Upper lobe of left lung (tissue), 6 donors: ENCODE measurements around the gene CCND2. TPM values are rescaled to one million over a fixed set of nuclear protein-coding genes. Genes with fewer than 3 reads are reported as not detected.

Source experiments
- ATAC-seq, 2 donors: fragments of 200-7000 bp; cut with Tn5 transposase; one replicate each; pipeline ENCODE4 v1.9.1; 2022; ENCODE audit warnings: mild to moderate bottlenecking in 2 of 2, moderate library complexity in 2 of 2; ENCODE audit not compliant: low FRiP score in 2 of 2
- DNase-seq, 2 donors: peaks; one replicate each; pipeline ENCODE4 v3.0.0-alpha.2; 2019 to 2020
- H3K27ac ChIP-seq, 4 donors: fragments of 200-600 bp; sonication (generic); one replicate each; pipeline ENCODE4 v1.5.1; 2016 to 2019
- H3K27me3 ChIP-seq, 4 donors: fragments of 200-600 bp; sonication (generic); one replicate each; pipeline ENCODE4 v1.5.1; 2017 to 2019
- H3K36me3 ChIP-seq, 4 donors: fragments of 200-600 bp; sonication (generic); one replicate each; pipeline ENCODE4 v1.5.1; 2016 to 2019
- H3K4me1 ChIP-seq, 4 donors: fragments of 200-600 bp; sonication (generic); one replicate each; pipeline ENCODE4 v1.5.1; 2018 to 2019
- H3K4me3 ChIP-seq, 4 donors: fragments of 200-600 bp; sonication (generic); one replicate each; pipeline ENCODE4 v1.5.1; 2017 to 2019; ENCODE audit warnings: mild to moderate bottlenecking in 2 of 4, moderate library complexity in 1 of 4
- H3K9me3 ChIP-seq, 4 donors: fragments of 200-600 bp; sonication (generic); one replicate each; pipeline ENCODE4 v1.5.1; 2018 to 2019
- EP300 ChIP-seq, 4 donors: sonication (generic); formaldehyde crosslinking; IDR thresholded peaks; one replicate each; pipeline ENCODE4 v1.5.1; 2017; ENCODE audit warnings: antibody characterized with exemption in 4 of 4, control low read depth in 2 of 4
- POLR2A ChIP-seq, 4 donors: fragments of 450-650 bp; IDR thresholded peaks; one replicate each; pipeline ENCODE4 v1.5.1; 2016 to 2017; ENCODE audit warnings: antibody characterized with exemption in 4 of 4, mild to moderate bottlenecking in 2 of 4
- POLR2AphosphoS5 ChIP-seq, 2 donors: sonication (generic); formaldehyde crosslinking; IDR thresholded peaks; one replicate each; pipeline ENCODE4 v1.5.1; 2017; ENCODE audit warnings: antibody characterized with exemption in 2 of 2
- WGBS, 2 donors: methylation state at CpG; one replicate each; pipeline ENCODE4 v1.1.5; 2017 to 2018; 5-methylcytosine and 5-hydroxymethylcytosine counted together
- total RNA-seq, 6 donors: library from RNA; depleted of rRNA in 4 of 6; stranded (reverse); fragments of >200 nt in 4 of 6; gene quantifications; one replicate each; pipeline versions ENCODE4 v1.1.0 to v1.2.1, GENCODE V29; 2016 to 2021
- TF ChIP-seq, protein P1 (sequence below), 6 experiments: fragments of 450-650 bp in 4 of 6; fragments of 200-600 bp in 2 of 6; sonication (generic) in 2 of 6; IDR thresholded peaks; one replicate each; pipeline ENCODE4 v1.5.1; 2016 to 2019; ENCODE audit warnings: antibody characterized with exemption in 6 of 6
- donor health status: DM: no; HTN: no; CAD: no; lungs with moderate emphysema.
- donor health status: DM: no; HTN: yes; CAD: no; lungs with severe emphysema.

Gene CCND2
- total RNA-seq, 6 donors from 2014 or later = 47.1 to 101 (median 64.6) TPM

DNA sequence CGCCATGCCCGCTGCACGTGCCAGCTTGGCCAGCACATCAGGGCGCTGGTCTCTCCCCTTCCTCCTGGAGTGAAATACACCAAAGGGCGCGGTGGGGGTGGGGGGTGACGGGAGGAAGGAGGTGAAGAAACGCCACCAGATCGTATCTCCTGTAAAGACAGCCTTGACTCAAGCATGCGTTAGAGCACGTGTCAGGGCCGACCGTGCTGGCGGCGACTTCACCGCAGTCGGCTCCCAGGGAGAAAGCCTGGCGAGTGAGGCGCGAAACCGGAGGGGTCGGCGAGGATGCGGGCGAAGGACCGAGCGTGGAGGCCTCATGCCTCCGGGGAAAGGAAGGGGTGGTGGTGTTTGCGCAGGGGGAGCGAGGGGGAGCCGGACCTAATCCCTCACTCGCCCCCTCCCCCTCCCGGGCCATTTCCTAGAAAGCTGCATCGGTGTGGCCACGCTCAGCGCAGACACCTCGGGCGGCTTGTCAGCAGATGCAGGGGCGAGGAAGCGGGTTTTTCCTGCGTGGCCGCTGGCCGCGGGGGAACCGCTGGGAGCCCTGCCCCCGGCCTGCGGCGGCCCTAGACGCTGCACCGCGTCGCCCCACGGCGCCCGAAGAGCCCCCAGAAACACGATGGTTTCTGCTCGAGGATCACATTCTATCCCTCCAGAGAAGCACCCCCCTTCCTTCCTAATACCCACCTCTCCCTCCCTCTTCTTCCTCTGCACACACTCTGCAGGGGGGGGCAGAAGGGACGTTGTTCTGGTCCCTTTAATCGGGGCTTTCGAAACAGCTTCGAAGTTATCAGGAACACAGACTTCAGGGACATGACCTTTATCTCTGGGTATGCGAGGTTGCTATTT lies 914 bp upstream of the CCND2 start:
- peak in 1 of 2 donors; percentile 9 for ATAC-seq
- H3K27me3 ChIP-seq = peaks cover 1 to 38% (median 20%) of the 10 kb centered on the region in 4 donors
- no peaks in the 10 kb centered on the region for H3K36me3 ChIP-seq
- H3K4me3 ChIP-seq = peak overlapping the region; percentile 7 to 74 (median 66)
- peak overlapping the region; percentile 64 to 92 (median 82) for H3K27ac ChIP-seq
- peak; percentile 52 to 87 for DNase-seq
- H3K9me3 ChIP-seq = no peaks in the 10 kb centered on the region
- H3K4me1 ChIP-seq = peaks cover 66 to 91% (median 72%) of the 10 kb centered on the region in 4 donors
- TF ChIP-seq POLR2AphosphoS5 (IDR thresholded peaks at IDR 0.05) (peak in 1 of 2 donors; percentile 18), EP300 (IDR thresholded peaks at IDR 0.05) (no peak), POLR2A (IDR thresholded peaks at IDR 0.05) (peak in 1 of 4 donors; percentile 29)
- WGBS, 2 donors = 2 to 5% methylated on average over 30 to 62 of the region's 62 CpGs

- Histone ChIP-seq H3K27me3 (peaks cover 1 to 38% (median 20%) of the 10 kb centered on the region in 4 donors), H3K4me1 (peaks cover 70 to 97% (median 78%) of the 10 kb centered on the region in 4 donors), H3K4me3 (peak overlapping the region in 3 of 4 donors; percentile 62 to 74 (median 71)), H3K9me3 (no peaks in the 10 kb centered on the region), H3K36me3 (no peaks in the 10 kb centered on the region), H3K27ac (peak overlapping the region in 3 of 4 donors; percentile 85 to 92 (median 87))
- 0 to 2% methylated on average over 10 of the region's 10 CpGs for WGBS, 2 donors
- TF ChIP-seq POLR2A (IDR thresholded peaks at IDR 0.05) = no peak
- ATAC-seq (no peak), DNase-seq (no peak)
These were observed 300 bp upstream of the CCND2 start for GRCh38 chr12:4273273-4273651.

GRCh38 chr12:4274396-4275015 lies 944 bp downstream of the CCND2 start:
- TF ChIP-seq EP300 (IDR thresholded peaks at IDR 0.05) = no peak
- TF ChIP-seq POLR2AphosphoS5 (IDR thresholded peaks at IDR 0.05) = no peak
- TF ChIP-seq, protein P1, sequence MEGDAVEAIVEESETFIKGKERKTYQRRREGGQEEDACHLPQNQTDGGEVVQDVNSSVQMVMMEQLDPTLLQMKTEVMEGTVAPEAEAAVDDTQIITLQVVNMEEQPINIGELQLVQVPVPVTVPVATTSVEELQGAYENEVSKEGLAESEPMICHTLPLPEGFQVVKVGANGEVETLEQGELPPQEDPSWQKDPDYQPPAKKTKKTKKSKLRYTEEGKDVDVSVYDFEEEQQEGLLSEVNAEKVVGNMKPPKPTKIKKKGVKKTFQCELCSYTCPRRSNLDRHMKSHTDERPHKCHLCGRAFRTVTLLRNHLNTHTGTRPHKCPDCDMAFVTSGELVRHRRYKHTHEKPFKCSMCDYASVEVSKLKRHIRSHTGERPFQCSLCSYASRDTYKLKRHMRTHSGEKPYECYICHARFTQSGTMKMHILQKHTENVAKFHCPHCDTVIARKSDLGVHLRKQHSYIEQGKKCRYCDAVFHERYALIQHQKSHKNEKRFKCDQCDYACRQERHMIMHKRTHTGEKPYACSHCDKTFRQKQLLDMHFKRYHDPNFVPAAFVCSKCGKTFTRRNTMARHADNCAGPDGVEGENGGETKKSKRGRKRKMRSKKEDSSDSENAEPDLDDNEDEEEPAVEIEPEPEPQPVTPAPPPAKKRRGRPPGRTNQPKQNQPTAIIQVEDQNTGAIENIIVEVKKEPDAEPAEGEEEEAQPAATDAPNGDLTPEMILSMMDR (IDR thresholded peaks at IDR 0.05) = no peak
- TF ChIP-seq POLR2A (IDR thresholded peaks at IDR 0.05) = no peak
- Histone ChIP-seq H3K4me3 (peak overlapping the region; percentile 62 to 81 (median 72)), H3K27me3 (peaks cover 1 to 30% (median 18%) of the 10 kb centered on the region in 4 donors), H3K4me1 (peaks cover 73 to 93% (median 82%) of the 10 kb centered on the region in 4 donors), H3K27ac (peak overlapping the region; percentile 79 to 92 (median 86)), H3K36me3 (peaks cover 0 to 5% (median 0%) of the 10 kb centered on the region in 4 donors), H3K9me3 (no peaks in the 10 kb centered on the region)
- WGBS, 2 donors = 0 to 2% methylated on average over 30 to 42 of the region's 42 CpGs
- peak in 1 of 2 donors; percentile 82 for DNase-seq
- no peak for ATAC-seq

DNA sequence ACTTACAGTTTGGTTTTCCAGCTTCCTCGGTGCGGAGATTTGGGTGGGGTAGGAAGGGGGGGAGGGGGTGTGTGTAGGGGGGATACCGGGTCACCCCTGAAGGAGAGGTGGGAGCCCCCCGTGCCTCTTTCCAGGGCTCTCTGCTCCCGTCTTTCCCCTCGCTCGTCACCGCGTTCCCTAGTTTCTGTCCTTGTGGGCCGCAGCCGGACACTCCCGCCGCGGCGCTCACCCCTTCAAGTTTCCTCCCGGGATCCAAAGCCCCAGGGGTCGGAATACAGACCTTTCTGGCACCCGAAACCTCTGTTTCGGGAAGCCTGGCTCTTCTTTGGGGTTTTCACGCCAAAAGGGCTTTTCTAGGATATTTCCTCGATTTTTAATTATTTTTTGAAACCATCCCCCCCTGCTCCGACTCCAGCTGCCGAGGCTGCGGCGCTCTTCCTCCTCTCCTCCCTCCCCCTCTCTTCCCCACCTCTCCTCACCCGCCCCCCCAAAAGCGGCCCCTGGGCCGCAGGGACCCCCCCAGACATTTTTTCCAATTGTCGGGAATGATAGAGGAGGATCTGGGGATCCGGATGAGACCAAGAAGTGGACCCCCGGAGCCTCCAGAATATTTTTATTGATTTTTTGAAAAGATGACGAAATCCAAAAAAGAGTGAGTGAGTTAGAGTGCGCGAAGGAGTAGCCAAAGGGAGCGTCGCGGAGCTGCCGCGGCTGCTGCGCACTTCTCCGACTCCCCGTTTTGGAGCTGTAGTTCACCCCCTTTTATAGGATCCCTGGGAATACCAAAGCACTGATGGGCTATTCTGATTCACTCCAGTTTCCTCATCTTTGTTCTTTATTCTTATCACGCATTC lies 1.7 kb downstream of the CCND2 start:
- DNase-seq (peak in 1 of 2 donors; percentile 81), ATAC-seq (no peak)
- Histone ChIP-seq H3K27me3 (peaks cover 0 to 27% (median 15%) of the 10 kb centered on the region in 4 donors), H3K27ac (peak overlapping the region; percentile 79 to 92 (median 86)), H3K9me3 (no peaks in the 10 kb centered on the region), H3K36me3 (peaks cover 0 to 9% (median 0%) of the 10 kb centered on the region in 4 donors), H3K4me1 (peaks cover 67 to 91% (median 79%) of the 10 kb centered on the region in 4 donors), H3K4me3 (peak overlapping the region; percentile 62 to 81 (median 72))
- 4 to 5% methylated on average over 41 to 43 of the region's 43 CpGs for WGBS, 2 donors
- TF ChIP-seq, protein P1 (IDR thresholded peaks at IDR 0.05) = no peak
- TF ChIP-seq POLR2AphosphoS5 (IDR thresholded peaks at IDR 0.05) = no peak
- no peak for TF ChIP-seq POLR2A (IDR thresholded peaks at IDR 0.05)
- TF ChIP-seq EP300 (IDR thresholded peaks at IDR 0.05) = no peak

GRCh38 chr12:4275870-4276301 lies 2.3 kb downstream of the CCND2 start:
- H3K4me3 ChIP-seq = peak overlapping the region in 3 of 4 donors; percentile 62 to 74 (median 71)
- ATAC-seq (no peak), DNase-seq (no peak)
- peaks cover 61 to 89% (median 79%) of the 10 kb centered on the region in 4 donors for H3K4me1 ChIP-seq
- H3K27me3 ChIP-seq = peaks cover 0 to 27% (median 12%) of the 10 kb centered on the region in 4 donors
- 65 to 67% methylated on average over 14 of the region's 14 CpGs for WGBS, 2 donors
- H3K36me3 ChIP-seq = peaks cover 0 to 16% (median 3%) of the 10 kb centered on the region in 4 donors
- H3K27ac ChIP-seq = peak overlapping the region; percentile 79 to 92 (median 86)
- no peak for TF ChIP-seq POLR2AphosphoS5 (IDR thresholded peaks at IDR 0.05)
- TF ChIP-seq EP300 (IDR thresholded peaks at IDR 0.05) = no peak
- no peak for TF ChIP-seq POLR2A (IDR thresholded peaks at IDR 0.05)
- TF ChIP-seq, protein P1 (IDR thresholded peaks at IDR 0.05) = no peak
- no peaks in the 10 kb centered on the region for H3K9me3 ChIP-seq
